Measurements from ENCODE around the gene PTGER3. TPM values are rescaled to one million over a fixed set of nuclear protein-coding genes. Genes with fewer than 3 reads are reported as not detected.

Gene PTGER3
- total RNA-seq, 1 donor from 2014 or later: 0.64 TPM

GRCh38 chr1:70947835-70948234 lies 99.8 kb downstream of the PTGER3 start:
- Mint-ChIP-seq H3K9me3 (ENCODE audit: unreplicated experiment) (no peaks in the 10 kb centered on the region), H3K27ac (ENCODE audit: unreplicated experiment) (no peak overlapping the region), H3K36me3 (ENCODE audit: low read depth, unreplicated experiment) (no peaks in the 10 kb centered on the region), H3K4me1 (ENCODE audit: low read depth, unreplicated experiment) (no peaks in the 10 kb centered on the region), H3K4me3 (ENCODE audit: unreplicated experiment) (no peak overlapping the region), H3K27me3 (ENCODE audit: low read depth, unreplicated experiment) (peaks cover 3% of the 10 kb centered on the region)
- FAIRE-seq (no peak), DNase-seq (ENCODE audit: low read depth) (no peak)
- TF ChIP-seq CTCF (IDR thresholded peaks at IDR 0.05; ENCODE audit: insufficient read depth, low read depth, low read length): no peak
- Histone ChIP-seq H2AFZ (ENCODE audit: low read depth, low read length) (no peak overlapping the region), H3K4me1 (ENCODE audit: insufficient read depth, low read length) (no peaks in the 10 kb centered on the region), H3K27me3 (ENCODE audit: insufficient read depth, low read length) (no peaks in the 10 kb centered on the region), H4K20me1 (ENCODE audit: insufficient read depth, low read length) (no peaks in the 10 kb centered on the region), H3K36me3 (ENCODE audit: insufficient read depth, low read length) (no peaks in the 10 kb centered on the region), H3K79me2 (ENCODE audit: insufficient read depth, low read length) (no peaks in the 10 kb centered on the region), H3K4me3 (ENCODE audit: insufficient read depth, low read depth, low read length) (no peak overlapping the region), H3K27ac (ENCODE audit: low read depth, low read length) (no peak overlapping the region), H3K9ac (ENCODE audit: low read length) (no peak overlapping the region), H3K9me3 (ENCODE audit: insufficient read depth, low read depth, low read length) (no peaks in the 10 kb centered on the region), H3K4me2 (ENCODE audit: low read length) (no peak overlapping the region)

- no peak overlapping the region for H3K27ac Mint-ChIP-seq (ENCODE audit: unreplicated experiment)
- H3K4me1 ChIP-seq (ENCODE audit: insufficient read depth, low read length): no peaks in the 10 kb centered on the region
- no peak overlapping the region for H3K4me3 Mint-ChIP-seq (ENCODE audit: unreplicated experiment)
- DNase-seq (ENCODE audit: low read depth): no peak
- H3K9me3 Mint-ChIP-seq (ENCODE audit: unreplicated experiment): no peaks in the 10 kb centered on the region
- H4K20me1 ChIP-seq (ENCODE audit: insufficient read depth, low read length): no peaks in the 10 kb centered on the region
- no peak for TF ChIP-seq EZH2 (IDR thresholded peaks at IDR 0.05; ENCODE audit: insufficient read depth, low read length)
- TF ChIP-seq CTCF (IDR thresholded peaks at IDR 0.05; ENCODE audit: insufficient read depth, low read depth, low read length): no peak
- H3K79me2 ChIP-seq (ENCODE audit: insufficient read depth, low read length): no peaks in the 10 kb centered on the region
- H3K27ac ChIP-seq (ENCODE audit: low read depth, low read length): no peak overlapping the region
- no peak overlapping the region for H3K9ac ChIP-seq (ENCODE audit: low read length)
- no peak overlapping the region for H3K4me3 ChIP-seq (ENCODE audit: insufficient read depth, low read depth, low read length)
- H3K9me3 ChIP-seq (ENCODE audit: insufficient read depth, low read depth, low read length): no peaks in the 10 kb centered on the region
- H3K4me2 ChIP-seq (ENCODE audit: low read length): no peak overlapping the region
- FAIRE-seq: no peak
- no peaks in the 10 kb centered on the region for H3K27me3 Mint-ChIP-seq (ENCODE audit: low read depth, unreplicated experiment)
- no peaks in the 10 kb centered on the region for H3K36me3 Mint-ChIP-seq (ENCODE audit: low read depth, unreplicated experiment)
- peaks cover 4% of the 10 kb centered on the region for H3K4me1 Mint-ChIP-seq (ENCODE audit: low read depth, unreplicated experiment)
- H2AFZ ChIP-seq (ENCODE audit: low read depth, low read length): no peak overlapping the region
- no peaks in the 10 kb centered on the region for H3K36me3 ChIP-seq (ENCODE audit: insufficient read depth, low read length)
- H3K27me3 ChIP-seq (ENCODE audit: insufficient read depth, low read length): no peaks in the 10 kb centered on the region
Measured at GRCh38 chr1:70945676-70946075, 101.9 kb downstream of the PTGER3 start.

- H3K79me2 ChIP-seq (ENCODE audit: insufficient read depth, low read length): no peaks in the 10 kb centered on the region
- H3K4me3 ChIP-seq (ENCODE audit: insufficient read depth, low read depth, low read length): no peak overlapping the region
- DNase-seq (ENCODE audit: low read depth): no peak
- TF ChIP-seq EZH2 (IDR thresholded peaks at IDR 0.05; ENCODE audit: insufficient read depth, low read length) (no peak), CTCF (IDR thresholded peaks at IDR 0.05; ENCODE audit: insufficient read depth, low read depth, low read length) (no peak)
- H3K36me3 ChIP-seq (ENCODE audit: insufficient read depth, low read length): no peaks in the 10 kb centered on the region
- no peak overlapping the region for H3K27ac ChIP-seq (ENCODE audit: low read depth, low read length)
- Mint-ChIP-seq H3K9me3 (ENCODE audit: unreplicated experiment) (no peaks in the 10 kb centered on the region), H3K4me3 (ENCODE audit: unreplicated experiment) (no peak overlapping the region), H3K4me1 (ENCODE audit: low read depth, unreplicated experiment) (peaks cover 4% of the 10 kb centered on the region), H3K27ac (ENCODE audit: unreplicated experiment) (no peak overlapping the region), H3K27me3 (ENCODE audit: low read depth, unreplicated experiment) (no peaks in the 10 kb centered on the region), H3K36me3 (ENCODE audit: low read depth, unreplicated experiment) (no peaks in the 10 kb centered on the region)
- H3K4me1 ChIP-seq (ENCODE audit: insufficient read depth, low read length): no peaks in the 10 kb centered on the region
- FAIRE-seq: no peak
- H2AFZ ChIP-seq (ENCODE audit: low read depth, low read length): no peak overlapping the region
- H3K9me3 ChIP-seq (ENCODE audit: insufficient read depth, low read depth, low read length): no peaks in the 10 kb centered on the region
- H3K9ac ChIP-seq (ENCODE audit: low read length): no peak overlapping the region
- H3K27me3 ChIP-seq (ENCODE audit: insufficient read depth, low read length): no peaks in the 10 kb centered on the region
- no peak overlapping the region for H3K4me2 ChIP-seq (ENCODE audit: low read length)
- no peaks in the 10 kb centered on the region for H4K20me1 ChIP-seq (ENCODE audit: insufficient read depth, low read length)
Measured at GRCh38 chr1:70945251-70945650, 102.4 kb downstream of the PTGER3 start.
